H9 (cell line): ENCODE measurements around the gene UGT1A8. TPM values are rescaled to one million over a fixed set of nuclear protein-coding genes. Genes with fewer than 3 reads are reported as not detected.

ENCODE experiments used
- DNase-seq: peaks from one replicate; pipeline ENCODE4 v3.0.0-alpha.2; 2017
- H2AFZ ChIP-seq: one replicate; pipeline ENCODE4 v1.6.1; 2013; ENCODE audit warnings: mild to moderate bottlenecking, low read length, control low read depth, moderate library complexity
- H2AK5ac ChIP-seq: 2 replicates; pipeline ENCODE4 v1.6.1; 2013; ENCODE audit warnings: low read length, control low read depth, mixed read lengths; ENCODE audit not compliant: insufficient read length
- H2BK120ac ChIP-seq: one replicate; pipeline ENCODE4 v1.6.1; 2013; ENCODE audit warnings: low read depth, mild to moderate bottlenecking, low read length, control low read depth, inconsistent platforms; ENCODE audit not compliant: poor library complexity, severe bottlenecking
- H2BK12ac ChIP-seq: 2 replicates; pipeline ENCODE4 v1.6.1; 2013; ENCODE audit warnings: low read length, control low read depth, mixed read lengths, low read depth; ENCODE audit not compliant: insufficient read length
- H2BK15ac ChIP-seq: 2 replicates; pipeline ENCODE4 v1.6.1; 2013; ENCODE audit warnings: low read depth, low read length, control low read depth
- H2BK20ac ChIP-seq: one replicate; pipeline ENCODE4 v1.6.1; 2013; ENCODE audit warnings: low read depth, mild to moderate bottlenecking, low read length, control low read depth, inconsistent platforms; ENCODE audit not compliant: poor library complexity, severe bottlenecking
- H2BK5ac ChIP-seq: 2 replicates; pipeline ENCODE4 v1.6.1; 2013; ENCODE audit warnings: low read length, control low read depth, mixed read lengths; ENCODE audit not compliant: insufficient read length
- H3K14ac ChIP-seq: 2 replicates; pipeline ENCODE4 v1.6.1; 2013; ENCODE audit warnings: low read length, control low read depth; ENCODE audit not compliant: insufficient read depth
- H3K18ac ChIP-seq: 2 replicates; pipeline ENCODE4 v1.6.1; 2013; ENCODE audit warnings: low read depth, mild to moderate bottlenecking, mixed read lengths, low read length, control low read depth; ENCODE audit not compliant: insufficient read length
- H3K23ac ChIP-seq: 2 replicates; pipeline ENCODE4 v1.6.1; 2013; ENCODE audit warnings: low read length, control low read depth, mixed read lengths, low read depth; ENCODE audit not compliant: insufficient read length
- H3K23me2 ChIP-seq: 2 replicates; pipeline ENCODE4 v1.6.1; 2013; ENCODE audit warnings: low read depth, mild to moderate bottlenecking, mixed read lengths, low read length, control low read depth; ENCODE audit not compliant: insufficient read length, poor library complexity, severe bottlenecking
- H3K27ac ChIP-seq: 2 replicates; pipeline ENCODE4 v1.5.1; 2013; ENCODE audit warnings: low read length, control low read depth, mixed read lengths, low read depth; ENCODE audit not compliant: insufficient read length
- H3K27me3 ChIP-seq: 2 replicates; pipeline ENCODE4 v1.6.1; 2013; ENCODE audit warnings: low read length, control low read depth, inconsistent platforms; ENCODE audit not compliant: insufficient read depth
- H3K4ac ChIP-seq: 2 replicates; pipeline ENCODE4 v1.6.1; 2013; ENCODE audit warnings: low read depth, mild to moderate bottlenecking, control low read depth, inconsistent platforms, low read length, moderate library complexity
- H3K4me1 ChIP-seq: 2 replicates; pipeline ENCODE4 v1.6.1; 2013; ENCODE audit warnings: low read length, control low read depth, inconsistent platforms; ENCODE audit not compliant: insufficient read depth
- H3K4me2 ChIP-seq: 2 replicates; pipeline ENCODE4 v1.6.1; 2013; ENCODE audit warnings: low read length, control low read depth, mixed read lengths; ENCODE audit not compliant: insufficient read length, insufficient read depth
- H3K56ac ChIP-seq: 2 replicates; pipeline ENCODE4 v1.6.1; 2013; ENCODE audit warnings: low read depth, mild to moderate bottlenecking, mixed read lengths, low read length, control low read depth; ENCODE audit not compliant: insufficient read length
- H3K79me1 ChIP-seq: 2 replicates; pipeline ENCODE4 v1.6.1; 2013; ENCODE audit warnings: low read depth, mild to moderate bottlenecking, moderate library complexity, low read length, control low read depth, inconsistent platforms; ENCODE audit not compliant: insufficient read depth, poor library complexity, severe bottlenecking
- H3K79me2 ChIP-seq: 2 replicates; pipeline ENCODE4 v1.6.1; 2013; ENCODE audit warnings: low read length, control low read depth, inconsistent platforms; ENCODE audit not compliant: insufficient read depth
- H3K9ac ChIP-seq: 2 replicates; pipeline ENCODE4 v1.6.1; 2013; ENCODE audit warnings: low read length, control low read depth, mixed read lengths; ENCODE audit not compliant: insufficient read length; ENCODE audit errors: extremely low read depth
- H3K9me3 ChIP-seq: one replicate; pipeline ENCODE4 v1.6.1; 2013; ENCODE audit warnings: low read depth, low read length, inconsistent platforms; ENCODE audit not compliant: control insufficient read depth
- H3T11ph ChIP-seq: one replicate; pipeline ENCODE4 v1.6.1; 2013; ENCODE audit warnings: mild to moderate bottlenecking, low read length, control low read depth, inconsistent platforms
- H4K20me1 ChIP-seq: one replicate; pipeline ENCODE4 v1.6.1; 2013; ENCODE audit not compliant: control insufficient read depth, insufficient read length, insufficient read depth
- H4K5ac ChIP-seq: 2 replicates; pipeline ENCODE4 v1.6.1; 2013; ENCODE audit warnings: low read depth, mild to moderate bottlenecking, mixed read lengths, low read length, control low read depth; ENCODE audit not compliant: insufficient read length
- H4K8ac ChIP-seq: replicated peaks from 2 replicates; pipeline ENCODE4 v1.6.1; 2013; ENCODE audit warnings: low read length, control low read depth, mixed read lengths, low read depth; ENCODE audit not compliant: insufficient read length
- H4K91ac ChIP-seq: 2 replicates; pipeline ENCODE4 v1.6.1; 2013; ENCODE audit warnings: low read depth, mild to moderate bottlenecking, moderate library complexity, mixed read lengths, low read length, control low read depth; ENCODE audit not compliant: insufficient read length
- H3K27ac Mint-ChIP-seq, 3 experiments: 2 replicates in 2 of 3; 3 replicates in 1 of 3; pipeline ENCODE4 v1.8.0; 2020 to 2021; ENCODE audit warnings: mixed read lengths in 3 of 3, mild to moderate bottlenecking in 1 of 3, moderate library complexity in 1 of 3
- H3K27me3 Mint-ChIP-seq: 2 replicates; pipeline ENCODE4 v1.8.0; 2021; ENCODE audit warnings: low read depth, mild to moderate bottlenecking, moderate library complexity, mixed read lengths
- H3K36me3 Mint-ChIP-seq, 3 experiments: 2 replicates in 2 of 3; 3 replicates in 1 of 3; pipeline ENCODE4 v1.8.0; 2020 to 2021; ENCODE audit warnings: low read depth in 3 of 3, mixed read lengths in 3 of 3; ENCODE audit not compliant: insufficient read depth in 1 of 3
- H3K4me1 Mint-ChIP-seq, 2 experiments: 2 replicates each; pipeline ENCODE4 v1.8.0; 2020; ENCODE audit warnings: mixed read lengths in 2 of 2
- H3K4me3 Mint-ChIP-seq, 2 experiments: 2 replicates in 1 of 2; 3 replicates in 1 of 2; pipeline ENCODE4 v1.8.0; 2020 to 2021; ENCODE audit warnings: mild to moderate bottlenecking in 2 of 2, mixed read lengths in 2 of 2, moderate library complexity in 1 of 2
- H3K9me3 Mint-ChIP-seq, 2 experiments: 2 replicates in 1 of 2; 3 replicates in 1 of 2; pipeline ENCODE4 v1.8.0; 2020; ENCODE audit warnings: mild to moderate bottlenecking in 2 of 2, mixed read lengths in 2 of 2, moderate library complexity in 1 of 2
- CTCF ChIP-seq: fragments of 200-600 bp; sonication (generic); conservative IDR thresholded peaks from 3 replicates; pipeline ENCODE4 v1.8.0; 2021; ENCODE audit warnings: antibody characterized with exemption, mild to moderate bottlenecking
- WGBS: extraction: QIAGEN DNeasy Blood & Tissue Kit; methylation state at CpG from one replicate; pipeline ENCODE4 v1.1.7; 2013; ENCODE audit warnings: missing lambda C conversion rate, low lambda C conversion rate, mixed read lengths; ENCODE audit not compliant: insufficient read length; ENCODE audit errors: extremely low coverage; 5-methylcytosine and 5-hydroxymethylcytosine counted together
- total RNA-seq: library from RNA; stranded (reverse); gene quantifications from 2 replicates; pipeline ENCODE4 v1.2.1, GENCODE V29; 2021

Gene UGT1A8
- total RNA-seq, 1 experiment from 2014 or later = not detected

- peaks cover 0 to 7% (median 5%) of the 10 kb centered on the region in 3 experiments; a peak in 4 of 7 replicates for H3K36me3 Mint-ChIP-seq
- no peak for TF ChIP-seq CTCF
- Histone ChIP-seq H4K8ac (no peak overlapping the region), H3K4me1 (no peaks in the 10 kb centered on the region), H2BK20ac (no peak overlapping the region), H4K91ac (no peak overlapping the region), H2BK120ac (no peak overlapping the region), H2BK15ac (no peak overlapping the region), H3K79me1 (no peaks in the 10 kb centered on the region), H3K23me2 (no peaks in the 10 kb centered on the region), H3K14ac (no peak overlapping the region), H2BK12ac (no peak overlapping the region), H4K5ac (no peak overlapping the region), H3K27me3 (no peaks in the 10 kb centered on the region), H4K20me1 (no peaks in the 10 kb centered on the region), H3K27ac (no peak overlapping the region), H2AK5ac (no peak overlapping the region), H3K23ac (no peak overlapping the region), H3T11ph (no peak overlapping the region), H3K56ac (no peak overlapping the region), H3K4me2 (no peak overlapping the region), H3K4ac (no peak overlapping the region), H3K18ac (no peak overlapping the region), H2AFZ (no peak overlapping the region), H3K79me2 (no peaks in the 10 kb centered on the region), H3K9me3 (no peaks in the 10 kb centered on the region), H3K9ac (no peak overlapping the region), H2BK5ac (no peak overlapping the region)
- WGBS = no CpG with 5 or more reads among the region's 2 CpGs
- peaks cover 11 to 14% of the 10 kb centered on the region in 2 experiments for H3K9me3 Mint-ChIP-seq
- peaks cover 2% of the 10 kb centered on the region for H3K27me3 Mint-ChIP-seq
- no peaks in the 10 kb centered on the region for H3K4me1 Mint-ChIP-seq
- H3K27ac Mint-ChIP-seq = no peak overlapping the region
- DNase-seq = no peak
- no peak overlapping the region for H3K4me3 Mint-ChIP-seq
These were observed 123.4 kb downstream of the UGT1A8 start for GRCh38 chr2:233740870-233741269.
